ENCODE data around the gene NUDT16.

Gene NUDT16

DNA sequence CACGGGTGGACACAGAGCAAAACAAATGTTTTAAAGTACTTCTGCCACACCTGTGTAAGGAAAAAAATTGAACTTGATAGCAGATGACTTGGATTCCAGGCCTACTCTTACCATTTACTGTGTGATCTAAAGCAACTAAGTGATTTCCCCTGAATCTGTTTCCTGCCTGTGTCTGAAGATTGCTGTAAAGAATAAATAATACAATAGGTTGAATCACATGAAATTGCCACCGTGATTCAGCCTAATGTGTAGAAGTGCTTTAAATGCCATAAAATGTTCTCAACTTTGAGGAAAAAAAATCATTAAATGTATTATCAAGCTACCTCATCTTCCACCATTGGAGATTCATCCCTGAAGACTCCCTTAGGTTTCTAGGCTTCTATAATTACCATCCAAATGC, 27.6 kb upstream of the NUDT16 start:
- Histone ChIP-seq H3K4me2 (ENCODE audit: insufficient read depth, low read length, poor library complexity, severe bottlenecking) (no peak overlapping the region), H3K36me3 (replicated peaks in 1 of 2; ENCODE audit: control insufficient read depth in 2 of 2, insufficient read depth in 2 of 2, low read length in 2 of 2) (no peaks in the 10 kb centered on the region), H2BK15ac (ENCODE audit: low read length) (no peak overlapping the region), H3K4ac (ENCODE audit: low read length) (no peak overlapping the region), H3K4me3 (ENCODE audit: low read length in 2 of 2) (no peak overlapping the region), H2AFZ (ENCODE audit: low read length) (no peak overlapping the region), H3K9ac (ENCODE audit: low read depth, low read length, poor library complexity) (no peak overlapping the region), H3K18ac (ENCODE audit: low read length) (no peak overlapping the region), H2BK120ac (ENCODE audit: low read depth, low read length) (no peak overlapping the region), H4K91ac (ENCODE audit: low read depth, low read length, poor library complexity) (no peak overlapping the region), H3K4me1 (ENCODE audit: control insufficient read depth in 2 of 2, insufficient read depth in 1 of 2, low read depth in 1 of 2, low read length in 2 of 2) (peaks cover 0 to 2% of the 10 kb centered on the region in 2 donors), H3K23ac (ENCODE audit: low read depth, low read length, poor library complexity) (no peak overlapping the region), H3K9me3 (replicated peaks in 1 of 2; ENCODE audit: control insufficient read depth in 2 of 2, insufficient read depth in 1 of 2, low read depth in 1 of 2, low read length in 2 of 2) (no peaks in the 10 kb centered on the region), H3K14ac (ENCODE audit: low read length) (no peak overlapping the region), H2AK5ac (ENCODE audit: low read depth, low read length) (no peak overlapping the region), H3K27me3 (ENCODE audit: control insufficient read depth in 3 of 3, insufficient read depth in 3 of 3, low read depth in 1 of 3, low read length in 3 of 3) (peaks cover 0 to 2% (median 0%) of the 10 kb centered on the region in 3 experiments), H3K27ac (replicated peaks; ENCODE audit: low read length) (no peak overlapping the region), H3K79me1 (ENCODE audit: low read depth, low read length) (no peaks in the 10 kb centered on the region), H2BK12ac (ENCODE audit: low read length) (no peak overlapping the region), H2BK5ac (ENCODE audit: low read length) (no peak overlapping the region), H4K8ac (ENCODE audit: low read depth, low read length) (no peak overlapping the region)
- WGBS, 2 donors (ENCODE audit: extremely low coverage in 2 of 2, insufficient read length in 2 of 2, insufficient replicate concordance in 1 of 2): no CpG with 5 or more reads among the region's 2 CpGs
- no peak for DNase-seq (ENCODE audit: low spot score)

DNA sequence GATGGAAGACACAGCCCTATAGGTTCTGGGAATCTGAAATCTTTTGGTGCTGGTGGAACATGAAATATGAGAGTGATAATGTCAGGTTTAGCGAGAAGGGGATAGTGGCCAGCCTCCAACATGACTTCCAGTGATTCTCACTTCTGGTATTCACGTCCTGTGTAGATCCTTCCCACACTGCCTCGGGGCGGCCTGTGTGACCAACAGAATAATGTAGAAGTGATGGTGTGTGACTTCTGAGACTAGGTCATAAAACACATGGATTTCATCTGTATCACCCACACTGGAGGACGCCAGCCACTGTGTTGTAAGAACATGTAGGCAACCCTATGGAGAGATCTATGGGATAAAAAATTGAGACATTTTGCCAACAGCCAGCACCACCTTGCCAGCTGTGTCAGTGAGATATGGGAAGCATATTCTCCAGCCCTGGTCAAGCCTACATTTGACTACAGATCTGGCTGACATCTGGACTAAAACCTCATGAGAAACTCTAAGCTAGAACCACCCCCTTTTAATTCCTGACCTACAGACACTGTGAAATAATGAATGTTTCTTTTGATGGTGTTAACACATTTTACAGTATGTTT, 25.5 kb upstream of the NUDT16 start:
- no peak overlapping the region for H2BK120ac ChIP-seq (ENCODE audit: low read depth, low read length)
- no peak for DNase-seq (ENCODE audit: low spot score)
- WGBS, 2 donors (ENCODE audit: extremely low coverage in 2 of 2, insufficient read length in 2 of 2, insufficient replicate concordance in 1 of 2): no CpG with 5 or more reads among the region's 5 CpGs

DNA sequence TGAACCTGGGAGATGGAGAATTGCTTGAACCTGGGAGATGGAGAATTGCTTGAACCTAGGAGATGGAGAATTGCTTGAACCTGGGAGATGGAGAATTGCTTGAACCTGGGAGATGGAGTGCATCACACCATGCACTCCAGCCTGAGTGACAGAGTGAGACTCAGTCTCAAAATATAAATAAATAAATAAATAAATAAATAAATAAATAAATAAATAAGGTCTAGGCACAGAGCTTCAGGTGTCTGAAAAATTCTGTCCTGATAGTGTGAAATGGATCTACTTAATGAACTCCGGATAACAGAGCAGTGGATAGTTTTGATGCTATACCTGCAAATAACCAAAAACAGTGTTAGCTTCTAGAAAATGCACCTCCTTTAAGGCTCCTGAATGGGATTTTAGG, 24.3 kb upstream of the NUDT16 start:
- no peak overlapping the region for H2BK120ac ChIP-seq (ENCODE audit: low read depth, low read length)
- no peak overlapping the region for H2AK5ac ChIP-seq (ENCODE audit: low read depth, low read length)
- H3K9ac ChIP-seq (ENCODE audit: low read depth, low read length, poor library complexity): no peak overlapping the region
- H3K36me3 ChIP-seq (replicated peaks in 1 of 2; ENCODE audit: control insufficient read depth in 2 of 2, insufficient read depth in 2 of 2, low read length in 2 of 2): no peaks in the 10 kb centered on the region
- no peak overlapping the region for H2BK5ac ChIP-seq (ENCODE audit: low read length)
- H3K4me2 ChIP-seq (ENCODE audit: insufficient read depth, low read length, poor library complexity, severe bottlenecking): no peak overlapping the region
- H3K23ac ChIP-seq (ENCODE audit: low read depth, low read length, poor library complexity): no peak overlapping the region
- WGBS, 2 donors (ENCODE audit: extremely low coverage in 2 of 2, insufficient read length in 2 of 2, insufficient replicate concordance in 1 of 2): no CpG with 5 or more reads among the region's 1 CpG
- H2BK12ac ChIP-seq (ENCODE audit: low read length): no peak overlapping the region
- H3K4me1 ChIP-seq (ENCODE audit: control insufficient read depth in 2 of 2, insufficient read depth in 1 of 2, low read depth in 1 of 2, low read length in 2 of 2): peaks cover 0 to 3% of the 10 kb centered on the region in 2 donors
- H3K14ac ChIP-seq (ENCODE audit: low read length): no peak overlapping the region
- H3K18ac ChIP-seq (ENCODE audit: low read length): no peak overlapping the region
- no peak overlapping the region for H4K91ac ChIP-seq (ENCODE audit: low read depth, low read length, poor library complexity)
- H3K27me3 ChIP-seq (ENCODE audit: control insufficient read depth in 3 of 3, insufficient read depth in 3 of 3, low read depth in 1 of 3, low read length in 3 of 3): peaks cover 0 to 5% (median 2%) of the 10 kb centered on the region in 3 experiments
- H3K9me3 ChIP-seq (replicated peaks in 1 of 2; ENCODE audit: control insufficient read depth in 2 of 2, insufficient read depth in 1 of 2, low read depth in 1 of 2, low read length in 2 of 2): no peaks in the 10 kb centered on the region
- DNase-seq (ENCODE audit: low spot score): no peak
- H3K79me1 ChIP-seq (ENCODE audit: low read depth, low read length): no peaks in the 10 kb centered on the region
- no peak overlapping the region for H2BK15ac ChIP-seq (ENCODE audit: low read length)
- no peak overlapping the region for H3K4ac ChIP-seq (ENCODE audit: low read length)
- H2AFZ ChIP-seq (ENCODE audit: low read length): no peak overlapping the region
- no peak overlapping the region for H4K8ac ChIP-seq (ENCODE audit: low read depth, low read length)
- H3K4me3 ChIP-seq (ENCODE audit: low read length in 2 of 2): no peak overlapping the region
- H3K27ac ChIP-seq (replicated peaks; ENCODE audit: low read length): no peak overlapping the region

More for the DNA sequence above, 25.5 kb upstream of the NUDT16 start:
- Histone ChIP-seq H3K4me1 (ENCODE audit: control insufficient read depth in 2 of 2, insufficient read depth in 1 of 2, low read depth in 1 of 2, low read length in 2 of 2) (peaks cover 0 to 2% of the 10 kb centered on the region in 2 donors), H2BK5ac (ENCODE audit: low read length) (no peak overlapping the region), H2BK15ac (ENCODE audit: low read length) (no peak overlapping the region), H2AK5ac (ENCODE audit: low read depth, low read length) (no peak overlapping the region), H3K4me2 (ENCODE audit: insufficient read depth, low read length, poor library complexity, severe bottlenecking) (no peak overlapping the region), H2AFZ (ENCODE audit: low read length) (no peak overlapping the region), H3K18ac (ENCODE audit: low read length) (no peak overlapping the region), H3K36me3 (replicated peaks in 1 of 2; ENCODE audit: control insufficient read depth in 2 of 2, insufficient read depth in 2 of 2, low read length in 2 of 2) (no peaks in the 10 kb centered on the region), H3K14ac (ENCODE audit: low read length) (no peak overlapping the region), H3K4ac (ENCODE audit: low read length) (no peak overlapping the region), H3K27ac (replicated peaks; ENCODE audit: low read length) (no peak overlapping the region), H3K9me3 (replicated peaks in 1 of 2; ENCODE audit: control insufficient read depth in 2 of 2, insufficient read depth in 1 of 2, low read depth in 1 of 2, low read length in 2 of 2) (no peaks in the 10 kb centered on the region), H3K27me3 (ENCODE audit: control insufficient read depth in 3 of 3, insufficient read depth in 3 of 3, low read depth in 1 of 3, low read length in 3 of 3) (peaks cover 0 to 2% (median 0%) of the 10 kb centered on the region in 3 experiments), H4K8ac (ENCODE audit: low read depth, low read length) (no peak overlapping the region), H3K4me3 (ENCODE audit: low read length in 2 of 2) (no peak overlapping the region), H3K79me1 (ENCODE audit: low read depth, low read length) (no peaks in the 10 kb centered on the region), H4K91ac (ENCODE audit: low read depth, low read length, poor library complexity) (no peak overlapping the region), H3K23ac (ENCODE audit: low read depth, low read length, poor library complexity) (no peak overlapping the region), H3K9ac (ENCODE audit: low read depth, low read length, poor library complexity) (no peak overlapping the region), H2BK12ac (ENCODE audit: low read length) (no peak overlapping the region)

DNA sequence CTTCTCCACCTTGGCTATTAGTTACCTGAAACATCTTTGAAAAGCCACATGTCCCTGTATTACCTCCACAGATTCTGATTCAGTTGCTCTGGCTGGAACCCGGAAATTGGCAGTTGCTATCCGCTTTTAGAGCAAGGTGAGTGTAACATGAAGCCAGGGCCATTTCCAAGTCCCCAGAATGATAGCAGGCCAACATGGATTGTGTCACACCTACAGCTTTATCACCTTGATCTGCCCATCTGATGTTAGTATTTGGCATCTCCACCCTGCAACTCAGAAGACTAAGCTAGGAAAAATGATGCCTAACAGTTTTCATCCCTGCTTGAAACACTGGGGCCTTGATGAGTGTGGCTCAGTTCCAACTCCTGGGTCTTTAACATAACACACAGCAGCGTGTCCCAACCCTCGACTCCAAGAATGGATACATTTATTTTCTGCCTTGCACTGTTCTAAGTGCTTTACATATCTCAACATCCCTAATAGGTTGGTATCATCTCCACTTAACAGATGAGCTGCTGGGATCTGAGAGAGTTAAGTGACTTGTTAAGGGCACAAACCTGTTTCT, 21.3 kb upstream of the NUDT16 start:
- Histone ChIP-seq H2BK12ac (ENCODE audit: low read length) (no peak overlapping the region), H3K4ac (ENCODE audit: low read length) (no peak overlapping the region), H2BK120ac (ENCODE audit: low read depth, low read length) (no peak overlapping the region), H2BK5ac (ENCODE audit: low read length) (no peak overlapping the region), H3K23ac (ENCODE audit: low read depth, low read length, poor library complexity) (no peak overlapping the region), H2AK5ac (ENCODE audit: low read depth, low read length) (no peak overlapping the region), H2AFZ (ENCODE audit: low read length) (no peak overlapping the region), H2BK15ac (ENCODE audit: low read length) (no peak overlapping the region), H3K9ac (ENCODE audit: low read depth, low read length, poor library complexity) (no peak overlapping the region), H3K36me3 (replicated peaks in 1 of 2; ENCODE audit: control insufficient read depth in 2 of 2, insufficient read depth in 2 of 2, low read length in 2 of 2) (no peaks in the 10 kb centered on the region), H3K27me3 (ENCODE audit: control insufficient read depth in 3 of 3, insufficient read depth in 3 of 3, low read depth in 1 of 3, low read length in 3 of 3) (peaks cover 0 to 9% (median 2%) of the 10 kb centered on the region in 3 experiments), H3K9me3 (replicated peaks in 1 of 2; ENCODE audit: control insufficient read depth in 2 of 2, insufficient read depth in 1 of 2, low read depth in 1 of 2, low read length in 2 of 2) (no peaks in the 10 kb centered on the region), H3K27ac (replicated peaks; ENCODE audit: low read length) (no peak overlapping the region), H4K91ac (ENCODE audit: low read depth, low read length, poor library complexity) (no peak overlapping the region), H3K4me3 (ENCODE audit: low read length in 2 of 2) (no peak overlapping the region), H3K4me2 (ENCODE audit: insufficient read depth, low read length, poor library complexity, severe bottlenecking) (no peak overlapping the region), H3K18ac (ENCODE audit: low read length) (no peak overlapping the region), H3K4me1 (ENCODE audit: control insufficient read depth in 2 of 2, insufficient read depth in 1 of 2, low read depth in 1 of 2, low read length in 2 of 2) (peaks cover 0 to 5% of the 10 kb centered on the region in 2 donors), H4K8ac (ENCODE audit: low read depth, low read length) (no peak overlapping the region), H3K14ac (ENCODE audit: low read length) (no peak overlapping the region), H3K79me1 (ENCODE audit: low read depth, low read length) (no peaks in the 10 kb centered on the region)
- DNase-seq (ENCODE audit: low spot score): no peak
- no CpG with 5 or more reads among the region's 4 CpGs for WGBS, 2 donors (ENCODE audit: extremely low coverage in 2 of 2, insufficient read length in 2 of 2, insufficient replicate concordance in 1 of 2)
